Heart left ventricle (tissue), 16 donors: ENCODE data around the gene NEDD9. TPM values are rescaled to one million over a fixed set of nuclear protein-coding genes. Genes with fewer than 3 reads are reported as not detected.

Source experiments
- ATAC-seq, 4 donors: fragments of 200-7000 bp; cut with Tn5 transposase; one replicate each; pipeline ENCODE4 v1.9.1; 2020 to 2022; ENCODE audit warnings: moderate library complexity in 4 of 4, mild to moderate bottlenecking in 3 of 4, moderate number of reproducible peaks in 1 of 4
- DNase-seq, 5 donors: peaks; one replicate each; pipeline ENCODE4 v3.0.0-alpha.2; 2020
- H3K27ac ChIP-seq, 12 donors: fragments of 200-600 bp; sonication (generic) in 4 of 12; one replicate each; pipeline versions ENCODE4 v1.5.0 to v1.8.0; 2016 to 2022; ENCODE audit warnings: mild to moderate bottlenecking in 2 of 12
- H3K27me3 ChIP-seq, 9 donors: fragments of 200-600 bp; sonication (generic) in 2 of 9; one replicate each; pipeline versions ENCODE4 v1.5.1 to v1.8.0; 2016 to 2022; ENCODE audit warnings: mild to moderate bottlenecking in 3 of 9
- H3K36me3 ChIP-seq, 9 donors: fragments of 200-600 bp; sonication (generic) in 2 of 9; one replicate each; pipeline versions ENCODE4 v1.5.0 to v1.8.0; 2018 to 2022; ENCODE audit warnings: mild to moderate bottlenecking in 2 of 9
- H3K4me1 ChIP-seq, 12 donors: fragments of 200-600 bp; sonication (generic) in 4 of 12; one replicate each; pipeline versions ENCODE4 v1.5.0 to v1.8.0; 2016 to 2022; ENCODE audit warnings: mild to moderate bottlenecking in 3 of 12
- H3K4me3 ChIP-seq, 12 donors: fragments of 200-600 bp; sonication (generic) in 4 of 12; one replicate each; pipeline versions ENCODE4 v1.5.0 to v1.8.0; 2017 to 2022; ENCODE audit warnings: mild to moderate bottlenecking in 9 of 12, moderate library complexity in 4 of 12
- H3K9me3 ChIP-seq, 12 donors: fragments of 200-600 bp; sonication (generic) in 4 of 12; one replicate each; pipeline versions ENCODE4 v1.5.0 to v1.8.0; 2016 to 2022; ENCODE audit warnings: mild to moderate bottlenecking in 1 of 12
- CTCF ChIP-seq, 12 donors: fragments of 200-600 bp; sonication (generic) in 4 of 12; IDR thresholded peaks; one replicate each; pipeline versions ENCODE4 v1.5.0 to v1.8.0; 2018 to 2022; ENCODE audit warnings: antibody characterized with exemption in 12 of 12, mild to moderate bottlenecking in 5 of 12
- POLR2A ChIP-seq, 2 donors: fragments of 450-650 bp; IDR thresholded peaks; one replicate each; pipeline ENCODE4 v1.6.1; 2017; ENCODE audit warnings: antibody characterized with exemption in 2 of 2, mild to moderate bottlenecking in 2 of 2, moderate library complexity in 2 of 2
- WGBS, 4 donors: extraction: QIAGEN DNeasy Blood & Tissue Kit in 2 of 4; methylation state at CpG; one replicate each; pipeline versions ENCODE4 v1.1.5 to v1.1.7; 2013 to 2018; 5-methylcytosine and 5-hydroxymethylcytosine counted together
- intact Hi-C, 10 donors: fragments of 100-400 bp; cut with DNase I; formaldehyde crosslinking; loops; one replicate each; pipeline versions ENCODE4 v1.11.1 to v1.14.2; 2022
- polyA plus RNA-seq, 2 donors: library from polyadenylated mRNA; stranded (reverse); fragments of 200-250 nt; gene quantifications; one replicate each; pipeline ENCODE4 v1.2.3, GENCODE V29; 2013
- total RNA-seq, 9 donors: library from RNA; depleted of rRNA in 2 of 9; stranded (reverse); fragments of >200 nt in 2 of 9; fragmentation: NEBNext Ultra II Directional in 3 of 9; extraction: Animal tissue kit (Norgen Biotek cat#: 25700) in 3 of 9; gene quantifications; one replicate each; pipeline versions ENCODE4 v1.1.0 to v1.2.4, GENCODE V29; 2016 to 2023
- donor health status: ischemic (EF 13 %, LVEDD 7.1; RV severe dilation, severe dysfunction).
- donor health status: healthy with polysubstance abuse.
- donor health status: DM: no; HTN: yes; CAD: no.
- donor health status: DM: no; HTN: no; CAD: no.
- donor health status: ischemic (EF 25% LVEDD 6.9; RV normal size, moderate dysfunction).
- donor health status: ischemic (EF 25% LVEDD 5.7; RV mildly dilated, moderate dysfunction).
- donor health status: healthy.
- donor health status: DM: yes; HTN: yes; CAD: no.
- donor health status: ischemic (EF 35%, LVEDD 5.7; RV mildly dilated, moderate dysfunction).
- donor health status: nonischemic (EF 11% LVEDD 7.7; RV severe dilation, severe dysfunction).
- donor health status: DM: yes; HTN: yes; CAD: no.
- donor health status: PGD.
- donor health status: ischemic (EF 29% LVEDD 5.4; RV normal size, mild dysfunction).
- donor health status: nonischemic (EF 23%, LVEDD 6.1; RV moderate dilation, normal function).

Gene NEDD9
- total and polyA plus RNA-seq, 11 donors, result 10.2 to 55.7 (median 20.9) TPM

DNA sequence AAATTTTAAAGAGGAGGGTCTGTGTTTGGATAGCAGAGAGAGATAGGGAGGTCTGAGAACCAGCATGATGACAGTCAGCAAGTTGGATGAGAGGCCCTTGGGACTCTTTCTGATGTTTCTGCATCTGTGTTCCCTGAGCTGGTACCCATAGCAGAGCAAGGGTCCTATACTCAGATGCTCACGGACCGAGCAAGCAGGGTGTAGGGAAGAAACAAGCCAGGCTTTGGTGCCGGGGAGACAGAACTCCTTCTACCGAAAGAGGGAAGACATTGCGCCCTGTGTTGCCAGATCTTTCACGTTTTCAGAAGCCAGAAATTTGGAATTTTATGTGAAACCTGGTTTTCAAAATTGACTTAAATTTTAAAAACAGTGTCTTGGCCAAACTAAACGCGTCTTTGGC lies 34.6 kb downstream of the NEDD9 start:
- H3K27me3 ChIP-seq, result no peaks in the 10 kb centered on the region
- H3K36me3 ChIP-seq, result peaks cover 0 to 35% (median 26%) of the 10 kb centered on the region in 9 donors
- H3K9me3 ChIP-seq, result no peaks in the 10 kb centered on the region
- DNase-seq, result no peak
- 94 to 95% (median 94%) methylated on average over 8 of the region's 8 CpGs for WGBS, 4 donors
- H3K27ac ChIP-seq, result peak overlapping the region in 6 of 12 donors; percentile 8 to 65 (median 36)
- TF ChIP-seq CTCF (IDR thresholded peaks at IDR 0.05), result no peak
- no peak for TF ChIP-seq POLR2A (IDR thresholded peaks at IDR 0.05)
- H3K4me3 ChIP-seq, result no peak overlapping the region
- intact Hi-C loops, result no loop called here
- H3K4me1 ChIP-seq, result peaks cover 0 to 85% (median 55%) of the 10 kb centered on the region in 12 donors
- no peak for ATAC-seq

DNA sequence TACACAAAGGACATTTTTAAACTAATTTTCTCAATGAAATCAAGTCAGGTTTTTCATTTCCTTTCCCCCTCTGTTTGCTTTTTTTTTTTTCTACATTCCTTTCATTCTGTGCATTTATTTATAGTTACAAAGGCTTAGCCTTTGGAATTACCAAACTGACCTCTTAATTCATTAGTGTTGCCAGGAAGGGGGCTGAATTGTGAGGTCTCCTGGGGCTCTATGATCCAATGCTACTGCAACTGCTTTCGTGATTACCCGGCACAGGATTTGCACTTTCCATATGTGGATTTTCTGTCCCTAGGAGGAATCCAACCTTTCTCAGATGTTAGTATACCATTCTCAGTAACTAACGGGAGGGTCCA lies 35.3 kb downstream of the NEDD9 start:
- DNase-seq (no peak), ATAC-seq (no peak)
- 36 to 66% (median 51%) methylated on average over 3 of the region's 3 CpGs for WGBS, 4 donors
- peak overlapping the region in 6 of 12 donors; percentile 8 to 65 (median 36) for H3K27ac ChIP-seq
- peaks cover 0 to 42% (median 32%) of the 10 kb centered on the region in 9 donors for H3K36me3 ChIP-seq
- peaks cover 0 to 78% (median 49%) of the 10 kb centered on the region in 12 donors for H3K4me1 ChIP-seq
- H3K9me3 ChIP-seq, result no peaks in the 10 kb centered on the region
- H3K4me3 ChIP-seq, result no peak overlapping the region
- intact Hi-C loops, result no loop called here
- H3K27me3 ChIP-seq, result no peaks in the 10 kb centered on the region
- TF ChIP-seq CTCF (IDR thresholded peaks at IDR 0.05), result no peak
- TF ChIP-seq POLR2A (IDR thresholded peaks at IDR 0.05), result no peak

GRCh38 chr6:11196511-11197174 lies 35.8 kb downstream of the NEDD9 start:
- peak overlapping the region in 5 of 12 donors; percentile 42 to 65 (median 55) for H3K27ac ChIP-seq
- 63 to 72% (median 70%) methylated on average over 15 of the region's 15 CpGs for WGBS, 4 donors
- no peak for TF ChIP-seq CTCF (IDR thresholded peaks at IDR 0.05)
- TF ChIP-seq POLR2A (IDR thresholded peaks at IDR 0.05), result no peak
- ATAC-seq, result no peak
- DNase-seq, result no peak
- no peaks in the 10 kb centered on the region for H3K9me3 ChIP-seq
- no peak overlapping the region for H3K4me3 ChIP-seq
- peaks cover 0 to 47% (median 38%) of the 10 kb centered on the region in 9 donors for H3K36me3 ChIP-seq
- H3K4me1 ChIP-seq, result peaks cover 0 to 73% (median 46%) of the 10 kb centered on the region in 12 donors
- H3K27me3 ChIP-seq, result no peaks in the 10 kb centered on the region
- intact Hi-C loops, result no loop called here

- peaks cover 0 to 56% (median 44%) of the 10 kb centered on the region in 9 donors for H3K36me3 ChIP-seq
- TF ChIP-seq POLR2A (IDR thresholded peaks at IDR 0.05) (no peak), CTCF (IDR thresholded peaks at IDR 0.05) (peak in 1 of 12 donors; percentile 17)
- WGBS, 4 donors, result 32 to 42% (median 40%) methylated on average over 12 of the region's 12 CpGs
- H3K27ac ChIP-seq, result peak overlapping the region in 11 of 12 donors; percentile 20 to 61 (median 47)
- H3K27me3 ChIP-seq, result no peaks in the 10 kb centered on the region
- intact Hi-C loops, result no loop called here
- H3K4me1 ChIP-seq, result peaks cover 0 to 57% (median 41%) of the 10 kb centered on the region in 12 donors
- DNase-seq, result peak in 1 of 5 donors; percentile 46
- H3K4me3 ChIP-seq, result no peak overlapping the region
- H3K9me3 ChIP-seq, result no peaks in the 10 kb centered on the region
- peak in 3 of 4 donors; percentile 35 to 42 (median 40) for ATAC-seq
Observed at GRCh38 chr6:11194356-11195218, 37.9 kb downstream of the NEDD9 start.
